DND-41 (cell line): ENCODE results near the gene PCSK4.

ENCODE experiments used
- ATAC-seq: fragments of 200-7000 bp; cut with Tn5 transposase; 3 replicates; pipeline ENCODE4 v1.9.1; 2021; ENCODE audit warnings: low read depth; ENCODE audit not compliant: insufficient read depth
- DNase-seq: peaks from one replicate; pipeline ENCODE4 v3.0.0-alpha.2; 2020
- H2AFZ ChIP-seq: 2 replicates; pipeline ENCODE4 v1.6.0; 2012; ENCODE audit warnings: low read depth, low read length
- H3K27ac ChIP-seq: 2 replicates; pipeline ENCODE4 v1.5.1; 2012; ENCODE audit warnings: low read length, inconsistent platforms
- H3K27me3 ChIP-seq: fragments of 200-600 bp; sonication (generic); 2 replicates; pipeline ENCODE4 v1.6.0; 2012; ENCODE audit warnings: low read length, mild to moderate bottlenecking, inconsistent platforms; ENCODE audit not compliant: insufficient read depth, poor library complexity
- H3K36me3 ChIP-seq: 2 replicates; pipeline ENCODE4 v1.5.1; 2012; ENCODE audit warnings: low read length, inconsistent platforms; ENCODE audit not compliant: insufficient read depth
- H3K4me1 ChIP-seq: 2 replicates; pipeline ENCODE4 v1.5.1; 2012; ENCODE audit warnings: mild to moderate bottlenecking, low read length; ENCODE audit not compliant: insufficient read depth
- H3K4me2 ChIP-seq: 2 replicates; pipeline ENCODE4 v1.6.0; 2012; ENCODE audit warnings: mild to moderate bottlenecking, moderate library complexity, low read length, inconsistent platforms; ENCODE audit not compliant: insufficient read depth
- H3K4me3 ChIP-seq, 2 experiments: fragments of 200-600 bp in 1 of 2; shearing (Covaris generic) in 1 of 2; 2 replicates each; pipeline ENCODE4 v1.5.1; 2012 to 2016; ENCODE audit warnings: inconsistent platforms in 2 of 2, low read length in 2 of 2, mild to moderate bottlenecking in 2 of 2, low read depth in 1 of 2, moderate library complexity in 1 of 2
- H3K79me2 ChIP-seq: 2 replicates; pipeline ENCODE4 v1.6.0; 2012; ENCODE audit warnings: low read length, inconsistent platforms; ENCODE audit not compliant: insufficient read depth
- H3K9ac ChIP-seq: 2 replicates; pipeline ENCODE4 v1.6.0; 2012; ENCODE audit warnings: low read depth, mild to moderate bottlenecking, inconsistent platforms, low read length, moderate library complexity
- H3K9me3 ChIP-seq: 2 replicates; pipeline ENCODE4 v1.5.1; 2012; ENCODE audit warnings: low read length, moderate library complexity, mild to moderate bottlenecking, inconsistent platforms; ENCODE audit not compliant: insufficient read depth, severe bottlenecking
- H4K20me1 ChIP-seq: 2 replicates; pipeline ENCODE4 v1.6.0; 2012; ENCODE audit warnings: low read length; ENCODE audit not compliant: insufficient read depth
- EZH2 ChIP-seq: IDR thresholded peaks from 3 replicates; pipeline ENCODE4 v1.6.1; 2012; ENCODE audit warnings: borderline replicate concordance, low read depth, mild to moderate bottlenecking, moderate library complexity, low read length, inconsistent platforms; ENCODE audit not compliant: severe bottlenecking
- TF ChIP-seq, protein P1 (sequence below): IDR thresholded peaks from 2 replicates; pipeline ENCODE4 v1.5.1; 2012; ENCODE audit warnings: borderline replicate concordance, low read length, moderate library complexity, mild to moderate bottlenecking; ENCODE audit not compliant: poor library complexity, severe bottlenecking; ENCODE audit errors: extremely low read depth

Gene PCSK4

DNA sequence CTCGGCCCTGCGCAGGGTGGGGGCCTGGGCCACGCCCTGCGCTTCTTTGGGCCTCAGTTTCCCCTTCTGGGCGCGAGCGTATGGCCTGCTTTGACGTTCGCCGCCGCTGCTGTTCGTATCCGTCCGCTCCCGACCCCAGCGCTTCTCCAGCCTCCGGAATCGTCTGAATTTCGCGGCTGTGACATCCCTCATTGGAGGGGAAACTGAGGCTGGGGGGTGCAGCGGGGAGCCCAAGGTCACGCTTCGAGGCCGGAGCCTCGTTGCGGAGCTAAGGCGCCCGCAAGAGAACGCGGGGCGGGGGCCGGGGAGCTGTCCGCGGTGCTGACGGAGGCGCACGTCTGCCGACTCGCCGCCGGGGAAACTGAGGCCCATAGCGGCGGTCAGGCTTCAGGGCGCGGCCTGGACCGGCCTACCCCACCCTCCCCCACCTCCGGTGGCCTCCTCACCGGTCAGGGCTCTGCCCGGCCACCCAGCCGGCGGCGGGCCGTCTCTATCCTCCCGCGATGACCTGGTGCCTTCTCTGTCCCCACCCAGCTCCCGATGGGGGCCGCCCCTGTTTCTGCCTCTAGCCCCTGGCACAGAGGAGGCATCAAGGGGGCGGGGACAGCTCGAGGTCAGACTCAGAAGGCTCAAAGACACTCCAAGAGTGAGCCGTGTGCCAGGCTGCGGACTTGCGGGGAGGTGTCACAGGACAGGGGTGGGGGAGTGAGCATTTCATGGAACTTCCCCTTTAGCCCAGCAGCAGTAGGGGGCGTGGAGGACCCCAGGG lies 43.3 kb downstream of the PCSK4 start:
- TF ChIP-seq EZH2 = no peak
- TF ChIP-seq, protein P1, sequence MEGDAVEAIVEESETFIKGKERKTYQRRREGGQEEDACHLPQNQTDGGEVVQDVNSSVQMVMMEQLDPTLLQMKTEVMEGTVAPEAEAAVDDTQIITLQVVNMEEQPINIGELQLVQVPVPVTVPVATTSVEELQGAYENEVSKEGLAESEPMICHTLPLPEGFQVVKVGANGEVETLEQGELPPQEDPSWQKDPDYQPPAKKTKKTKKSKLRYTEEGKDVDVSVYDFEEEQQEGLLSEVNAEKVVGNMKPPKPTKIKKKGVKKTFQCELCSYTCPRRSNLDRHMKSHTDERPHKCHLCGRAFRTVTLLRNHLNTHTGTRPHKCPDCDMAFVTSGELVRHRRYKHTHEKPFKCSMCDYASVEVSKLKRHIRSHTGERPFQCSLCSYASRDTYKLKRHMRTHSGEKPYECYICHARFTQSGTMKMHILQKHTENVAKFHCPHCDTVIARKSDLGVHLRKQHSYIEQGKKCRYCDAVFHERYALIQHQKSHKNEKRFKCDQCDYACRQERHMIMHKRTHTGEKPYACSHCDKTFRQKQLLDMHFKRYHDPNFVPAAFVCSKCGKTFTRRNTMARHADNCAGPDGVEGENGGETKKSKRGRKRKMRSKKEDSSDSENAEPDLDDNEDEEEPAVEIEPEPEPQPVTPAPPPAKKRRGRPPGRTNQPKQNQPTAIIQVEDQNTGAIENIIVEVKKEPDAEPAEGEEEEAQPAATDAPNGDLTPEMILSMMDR = no peak
- Histone ChIP-seq H3K36me3 (peaks cover 9% of the 10 kb centered on the region), H3K79me2 (peaks cover under 1% of the 10 kb centered on the region; the same call in 1 of the 2 replicates), H4K20me1 (peaks cover 48% of the 10 kb centered on the region), H3K4me3 (no peak overlapping the region), H3K27me3 (peaks cover 7% of the 10 kb centered on the region), H3K9ac (no peak overlapping the region), H3K4me2 (no peak overlapping the region), H3K4me1 (peaks cover 10% of the 10 kb centered on the region), H2AFZ (no peak overlapping the region), H3K27ac (no peak overlapping the region), H3K9me3 (no peaks in the 10 kb centered on the region)
- no peak for DNase-seq
- ATAC-seq = no peak

DNA sequence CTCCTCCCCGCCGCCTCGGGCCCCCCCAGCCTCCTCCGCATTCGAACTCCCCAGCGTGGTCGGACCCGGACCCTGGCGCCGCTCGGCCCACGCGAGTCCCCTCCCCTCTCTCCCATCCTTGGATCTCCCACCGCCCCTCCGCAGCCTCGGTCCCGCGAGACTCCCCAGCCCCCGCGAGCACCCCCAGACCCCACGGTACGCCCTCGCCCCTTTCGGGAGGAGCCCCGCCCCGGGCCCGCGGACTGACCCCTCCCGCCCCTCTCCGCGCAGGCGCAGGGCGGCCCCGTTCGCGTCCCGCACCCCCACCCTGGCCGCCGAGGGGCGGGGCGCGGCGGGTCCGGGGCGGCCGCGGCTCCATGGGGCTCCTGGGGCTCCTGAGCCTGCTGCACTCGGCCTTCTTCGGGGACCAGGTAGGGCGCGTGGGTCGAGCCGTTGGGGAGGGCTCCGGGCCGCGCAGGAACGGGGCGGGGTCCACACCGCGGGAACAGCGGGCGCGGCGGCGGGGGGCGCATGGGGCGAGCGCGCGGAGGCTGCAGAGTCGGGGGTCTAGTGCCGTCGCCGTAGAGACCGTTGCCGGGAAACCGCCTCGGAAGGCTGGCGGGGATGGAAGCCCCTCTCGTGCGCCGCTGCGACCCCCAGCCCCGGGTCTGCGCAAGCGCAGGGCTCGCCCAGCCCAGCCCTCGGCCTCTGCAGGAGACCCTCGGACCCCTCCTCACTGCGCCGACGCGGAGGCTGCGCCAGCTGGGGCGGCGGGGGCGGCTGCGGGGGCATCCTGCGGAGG lies 44.0 kb downstream of the PCSK4 start:
- Histone ChIP-seq H2AFZ (no peak overlapping the region), H3K9me3 (no peaks in the 10 kb centered on the region), H3K4me2 (no peak overlapping the region), H3K27ac (no peak overlapping the region), H3K79me2 (peaks cover 9% of the 10 kb centered on the region; the same call in 1 of the 2 replicates), H4K20me1 (peaks cover 54% of the 10 kb centered on the region), H3K4me3 (no peak overlapping the region), H3K9ac (no peak overlapping the region), H3K27me3 (peaks cover 5% of the 10 kb centered on the region), H3K36me3 (peaks cover 17% of the 10 kb centered on the region), H3K4me1 (peaks cover 10% of the 10 kb centered on the region)
- TF ChIP-seq, protein P1 = no peak
- TF ChIP-seq EZH2 = no peak
- DNase-seq (no peak), ATAC-seq (no peak)

DNA sequence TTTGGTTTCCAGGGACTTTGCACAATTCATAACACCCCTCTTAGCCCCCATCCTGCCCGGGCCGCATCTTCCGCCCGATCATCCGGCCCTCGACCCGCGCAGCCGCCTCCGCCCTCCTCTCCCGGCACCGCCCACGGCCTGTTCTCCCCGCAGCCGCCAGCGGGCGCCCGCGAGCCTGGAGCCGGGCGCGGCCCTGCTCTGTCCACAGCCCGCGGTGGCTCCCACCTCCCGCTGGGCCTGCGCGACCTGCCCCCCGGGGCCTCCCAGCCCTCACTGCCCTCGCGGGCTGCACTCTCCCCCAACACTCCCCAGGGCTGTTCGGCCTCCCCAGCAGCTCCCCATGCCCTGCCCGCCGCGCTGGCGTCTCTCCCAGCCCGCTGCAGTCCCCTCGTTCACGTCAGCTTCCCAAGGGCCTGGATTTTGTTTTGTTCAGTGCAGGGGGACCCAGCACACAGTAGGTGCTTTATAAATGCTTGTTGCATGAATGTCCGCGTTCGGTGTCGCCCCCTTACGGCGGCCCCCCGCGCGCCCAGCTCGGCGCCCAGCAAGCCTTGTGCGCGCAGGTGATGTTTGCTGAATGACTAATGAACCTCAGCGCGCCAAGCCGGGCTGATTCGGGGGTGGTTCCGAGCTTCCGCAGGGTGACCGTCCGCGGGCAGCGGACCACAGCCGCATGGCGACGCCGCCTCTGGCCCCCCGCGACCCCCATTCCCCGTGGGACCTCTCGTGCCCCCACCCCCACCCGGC lies 44.8 kb downstream of the PCSK4 start:
- no peak for TF ChIP-seq EZH2
- TF ChIP-seq, protein P1 = peak; percentile 95
- H3K79me2 ChIP-seq = peaks cover 16% of the 10 kb centered on the region
- H3K27me3 ChIP-seq = no peaks in the 10 kb centered on the region
- H3K4me2 ChIP-seq = peak overlapping the region; percentile 62
- ATAC-seq (peak; percentile 88), DNase-seq (peak; percentile 80)
- peak overlapping the region; percentile 67 for H2AFZ ChIP-seq
- H3K27ac ChIP-seq = no peak overlapping the region; the same call in none of the 2 replicates
- peaks cover 18% of the 10 kb centered on the region for H3K4me1 ChIP-seq
- peak overlapping the region in 1 of 2 experiments; percentile 47; a peak in 2 of 4 replicates for H3K4me3 ChIP-seq
- no peaks in the 10 kb centered on the region for H3K9me3 ChIP-seq
- peaks cover 25% of the 10 kb centered on the region for H3K36me3 ChIP-seq
- peak overlapping the region; percentile 56 for H3K9ac ChIP-seq
- peaks cover 54% of the 10 kb centered on the region for H4K20me1 ChIP-seq
